HCT116 (cell line): Measurements from ENCODE around the gene CDH1. TPM values are rescaled to one million over a fixed set of nuclear protein-coding genes. Genes with fewer than 3 reads are reported as not detected.

Source experiments
- ATAC-seq: fragments of 200-7000 bp; cut with Tn5 transposase; 2 replicates; pipeline ENCODE4 v1.9.1; 2020; ENCODE audit warnings: mild to moderate bottlenecking, moderate library complexity
- BruUV-seq: library from RNA; stranded (reverse); fragments of 400-500 nt; replicated peaks from 2 replicates; lab custom pipeline; 2021; lab: Mats Ljungman, UMichigan
- CTCF ChIA-PET: fragments of 300-600 bp; sonication (Branson Sonifier 250); formaldehyde crosslinking; loops from one replicate; lab custom pipeline; 2021; ENCODE audit warnings: antibody characterized with exemption; lab: Charles Lee
- POLR2A ChIA-PET: fragments of 300-600, 350-600 bp; sonication (Branson Sonifier 250); formaldehyde crosslinking; loops from one replicate; lab custom pipeline; 2021; ENCODE audit warnings: antibody characterized with exemption; lab: Charles Lee
- RAD21 ChIA-PET, 2 experiments: fragments of 300-600 bp; sonication (Branson Sonifier 250); formaldehyde crosslinking; loops; one replicate each; lab custom pipeline; 2023; ENCODE audit warnings: low total read pairs in 2 of 2; ENCODE audit not compliant: uncharacterized antibody in 2 of 2, unreplicated experiment in 2 of 2, low non-redundant PET in 1 of 2; lab: Charles Lee
- DNase-seq: peaks from one replicate; pipeline ENCODE4 v3.0.0-alpha.2; 2010; ENCODE audit warnings: low read depth, low spot score
- H2AFZ ChIP-seq: fragments of 200-600 bp; shearing (Covaris generic), sonication (generic); 2 replicates; pipeline ENCODE4 v1.6.1; 2017; ENCODE audit warnings: low read depth, mixed run types, mixed read lengths, antibody characterized with exemption, low read length; ENCODE audit not compliant: poor library complexity, severe bottlenecking
- H3K27ac ChIP-seq: 2 replicates; pipeline ENCODE4 v1.5.1; 2012; ENCODE audit warnings: low read depth, low read length
- H3K27me3 ChIP-seq: fragments of 200-600 bp; sonication (generic); 2 replicates; pipeline ENCODE4 v1.6.1; 2016; ENCODE audit warnings: mixed run types, low read length, mixed read lengths; ENCODE audit not compliant: insufficient read depth
- H3K36me3 ChIP-seq, 2 experiments: fragments of 200-500 bp in 1 of 2; fragments of 200-600 bp in 1 of 2; sonication (Bioruptor generic) in 1 of 2; sonication (generic) in 1 of 2; 2 replicates each; pipeline versions ENCODE4 v1.5.1 to v1.6.1; 2014 to 2016; ENCODE audit warnings: low read length in 2 of 2, inconsistent platforms in 1 of 2, mixed read lengths in 1 of 2, mixed run types in 1 of 2; ENCODE audit not compliant: insufficient read depth in 2 of 2, control insufficient read depth in 1 of 2
- H3K4me1 ChIP-seq, 2 experiments: fragments of 200-600 bp in 1 of 2; sonication (generic) in 1 of 2; 2 replicates each; pipeline versions ENCODE4 v1.5.1 to v1.6.1; 2012 to 2017; ENCODE audit warnings: low read length in 2 of 2, inconsistent platforms in 1 of 2, mild to moderate bottlenecking in 1 of 2, mixed read lengths in 1 of 2, mixed run types in 1 of 2, moderate library complexity in 1 of 2; ENCODE audit not compliant: insufficient read depth in 2 of 2, control insufficient read depth in 1 of 2
- H3K4me2 ChIP-seq: fragments of 200-600 bp; sonication (generic); 2 replicates; pipeline ENCODE4 v1.6.1; 2017; ENCODE audit warnings: mixed run types, low read length, mixed read lengths
- H3K4me3 ChIP-seq, 2 experiments: fragments of 200-600 bp in 1 of 2; sonication (generic) in 1 of 2; replicated peaks in 1 of 2; 2 replicates each; pipeline ENCODE4 v1.5.1; 2011 to 2016; ENCODE audit warnings: low read length in 2 of 2, control low read depth in 1 of 2, low read depth in 1 of 2, mild to moderate bottlenecking in 1 of 2, mixed read lengths in 1 of 2, mixed run types in 1 of 2
- H3K79me2 ChIP-seq: fragments of 200-600 bp; sonication (generic); 2 replicates; pipeline ENCODE4 v1.6.1; 2017; ENCODE audit warnings: mild to moderate bottlenecking, mixed run types, low read length, moderate library complexity, mixed read lengths; ENCODE audit not compliant: insufficient read depth
- H3K9ac ChIP-seq: fragments of 200-600 bp; sonication (generic); 2 replicates; pipeline ENCODE4 v1.6.1; 2016; ENCODE audit warnings: low read length, mixed read lengths
- H3K9me2 ChIP-seq: fragments of 200-600 bp; sonication (generic), shearing (Covaris generic); 2 replicates; pipeline ENCODE4 v1.6.1; 2017; ENCODE audit warnings: mixed run types, mild to moderate bottlenecking, moderate library complexity; ENCODE audit not compliant: insufficient read depth
- H3K9me3 ChIP-seq, 2 experiments: fragments of 200-500 bp in 1 of 2; fragments of 200-600 bp in 1 of 2; sonication (Bioruptor generic) in 1 of 2; sonication (generic) in 1 of 2; 2 replicates each; pipeline ENCODE4 v1.6.1; 2014 to 2017; ENCODE audit warnings: low read length in 2 of 2, mixed read lengths in 2 of 2, inconsistent platforms in 1 of 2, low read depth in 1 of 2, mild to moderate bottlenecking in 1 of 2, mixed run types in 1 of 2, moderate library complexity in 1 of 2; ENCODE audit not compliant: control insufficient read depth in 1 of 2, insufficient read depth in 1 of 2
- H4K20me1 ChIP-seq: fragments of 200-600 bp; sonication (generic), shearing (Covaris generic); 2 replicates; pipeline ENCODE4 v1.6.1; 2017; ENCODE audit warnings: mixed run types, mild to moderate bottlenecking, moderate library complexity; ENCODE audit not compliant: insufficient read depth
- CBX3 ChIP-seq: IDR thresholded peaks from 2 replicates; pipeline ENCODE4 v1.6.1; 2012; ENCODE audit warnings: low read depth
- CTCF ChIP-seq, 3 experiments: fragments of 200-600 bp in 1 of 3; sonication (generic) in 1 of 3; IDR thresholded peaks in 2 of 3; conservative IDR thresholded peaks in 1 of 3; 2 replicates each; pipeline ENCODE4 v1.5.1; 2012 to 2017; ENCODE audit warnings: low read depth in 2 of 3, low read length in 2 of 3, antibody characterized with exemption in 1 of 3, borderline replicate concordance in 1 of 3, control low read depth in 1 of 3, mild to moderate bottlenecking in 1 of 3, mixed read lengths in 1 of 3, mixed run types in 1 of 3, moderate library complexity in 1 of 3; ENCODE audit not compliant: insufficient read depth in 1 of 3
- EGR1 ChIP-seq: IDR thresholded peaks from 2 replicates; pipeline ENCODE4 v1.6.1; 2012; ENCODE audit warnings: low read depth
- ELF1 ChIP-seq: IDR thresholded peaks from 2 replicates; pipeline ENCODE4 v1.6.1; 2012; ENCODE audit warnings: low read depth, borderline replicate concordance
- EZH2phosphoT487 ChIP-seq: fragments of 200-600 bp; IDR thresholded peaks from 2 replicates; pipeline ENCODE4 v1.6.1; 2018; ENCODE audit warnings: antibody characterized with exemption, borderline replicate concordance
- FOSL1 ChIP-seq: IDR thresholded peaks from 2 replicates; pipeline ENCODE4 v1.6.1; 2012; ENCODE audit warnings: low read depth
- POLR2AphosphoS5 ChIP-seq: IDR thresholded peaks from 2 replicates; pipeline ENCODE4 v1.6.1; 2011; ENCODE audit warnings: mild to moderate bottlenecking, low read depth, low read length, moderate library complexity
- SP1 ChIP-seq: IDR thresholded peaks from 2 replicates; pipeline ENCODE4 v1.6.1; 2012; ENCODE audit warnings: low read depth
- SRF ChIP-seq: IDR thresholded peaks from 2 replicates; pipeline ENCODE4 v1.6.1; 2012; ENCODE audit warnings: low read depth
- ZBTB33 ChIP-seq: IDR thresholded peaks from 2 replicates; pipeline ENCODE4 v1.6.1; 2011; ENCODE audit warnings: mild to moderate bottlenecking, low read length, moderate library complexity; ENCODE audit not compliant: insufficient replicate concordance; ENCODE audit errors: extremely low read depth
- ZNF274 ChIP-seq: fragments of 200-500 bp; sonication (Bioruptor generic); IDR thresholded peaks from 2 replicates; pipeline ENCODE4 v1.6.1; 2014; ENCODE audit warnings: mild to moderate bottlenecking, low read depth, low read length, inconsistent platforms
- intact Hi-C: fragments of 100-400 bp; cut with micrococcal nuclease; formaldehyde crosslinking; loops from 2 replicates; pipeline ENCODE4 v1.10.0; 2022
- total RNA-seq: library from RNA; stranded (reverse); gene quantifications from one replicate; pipeline ENCODE4 v1.2.1, GENCODE V29; 2021; ENCODE audit not compliant: unreplicated experiment

The CDH1 gene
- total RNA-seq, 1 experiment from 2014 or later: 73.2 TPM

GRCh38 chr16:68724797-68725196 lies 12.3 kb upstream of the CDH1 start:
- no TSS peak for BruUV-seq
- ATAC-seq (no peak), DNase-seq (no peak)
- Histone ChIP-seq H3K9ac (no peak overlapping the region), H4K20me1 (no peaks in the 10 kb centered on the region; the same call in 1 of the 2 replicates), H3K36me3 (no peaks in the 10 kb centered on the region), H3K27me3 (no peaks in the 10 kb centered on the region), H3K4me1 (peaks cover 7 to 8% of the 10 kb centered on the region in 2 experiments; a peak in 2 of 4 replicates), H3K27ac (no peak overlapping the region), H3K4me3 (no peak overlapping the region), H3K9me2 (no peaks in the 10 kb centered on the region), H3K79me2 (no peaks in the 10 kb centered on the region), H3K9me3 (no peaks in the 10 kb centered on the region), H3K4me2 (no peak overlapping the region), H2AFZ (no peak overlapping the region)
- ChIA-PET CTCF (no interaction called here), POLR2A (no interaction called here), RAD21 (no interaction called here)
- intact Hi-C loops: no loop called here
- TF ChIP-seq ZNF274: no peak
- no peak for TF ChIP-seq CBX3
- TF ChIP-seq EZH2phosphoT487: no peak

GRCh38 chr16:68728523-68728922 lies 8.6 kb upstream of the CDH1 start:
- no peaks in the 10 kb centered on the region for H3K9me3 ChIP-seq
- H3K9ac ChIP-seq: no peak overlapping the region
- no peaks in the 10 kb centered on the region for H3K79me2 ChIP-seq
- no peaks in the 10 kb centered on the region for H3K9me2 ChIP-seq
- no peak overlapping the region for H3K27ac ChIP-seq
- no peak overlapping the region for H3K4me2 ChIP-seq
- intact Hi-C loops: no loop called here
- TF ChIP-seq SP1: no peak
- no peak for TF ChIP-seq FOSL1
- no peak for TF ChIP-seq ELF1
- TF ChIP-seq SRF: no peak
- TF ChIP-seq ZNF274: no peak
- no peak for TF ChIP-seq POLR2AphosphoS5
- TF ChIP-seq ZBTB33: no peak
- no peak for TF ChIP-seq EGR1
- TF ChIP-seq CTCF (IDR thresholded peaks at IDR 0.05 in 2 of 3, conservative IDR thresholded peaks at IDR 0.05 in 1 of 3; ENCODE audit: borderline replicate concordance in 1 of 3, insufficient read depth in 1 of 3, low read depth in 2 of 3, low read length in 2 of 3): no peak
- no peak for TF ChIP-seq CBX3
- no TSS peak for BruUV-seq
- peaks cover 13 to 19% of the 10 kb centered on the region in 2 experiments for H3K4me1 ChIP-seq
- H4K20me1 ChIP-seq: no peaks in the 10 kb centered on the region
- RAD21 ChIA-PET: no interaction called here
- no peak overlapping the region for H2AFZ ChIP-seq
- no peaks in the 10 kb centered on the region for H3K27me3 ChIP-seq
- DNase-seq: no peak
- POLR2A ChIA-PET: interaction anchor here (1.2 kb wide), 1 partner anchor 8 kb away, joined by 6 read pairs; the partner anchor contains the start of gene CDH1
- H3K4me3 ChIP-seq: no peak overlapping the region
- H3K36me3 ChIP-seq: no peaks in the 10 kb centered on the region
- CTCF ChIA-PET: no interaction called here
- ATAC-seq: no peak
